ENCODE data around the gene POLR1H. TPM values are rescaled to one million over a fixed set of nuclear protein-coding genes. Genes with fewer than 3 reads are reported as not detected.
"Not testable (repeated sequence)": the region's sequence is repeated elsewhere in the genome, so short reads cannot be mapped to it uniquely, and the experiment has no call there.

POLR1H gene
- total RNA-seq, 1 donor from 2014 or later: 16.8 TPM

DNA sequence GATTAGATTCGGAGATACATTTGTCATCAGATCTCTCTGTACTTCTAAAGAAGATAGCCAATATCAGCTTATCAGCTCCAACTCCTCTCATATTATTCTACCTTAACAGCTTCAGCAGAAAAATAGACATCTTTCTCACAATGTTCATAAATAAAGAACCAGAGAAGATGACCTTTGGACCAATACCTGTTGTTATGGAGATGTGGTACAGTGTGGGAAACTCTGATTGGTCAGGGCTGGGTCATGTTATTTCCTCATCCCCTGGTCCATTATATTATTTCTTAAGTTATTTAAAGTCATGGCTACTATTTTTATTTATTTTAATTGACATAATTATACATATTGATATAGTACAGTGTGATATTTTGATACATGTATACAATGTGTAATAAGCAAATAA, 35.9 kb upstream of the POLR1H start:
- Mint-ChIP-seq H3K9me3 (ENCODE audit: unreplicated experiment) (no peaks in the 10 kb centered on the region), H3K4me1 (ENCODE audit: low read depth, unreplicated experiment) (no peaks in the 10 kb centered on the region), H3K4me3 (ENCODE audit: unreplicated experiment) (no peak overlapping the region), H3K36me3 (ENCODE audit: low read depth, unreplicated experiment) (peaks cover 2% of the 10 kb centered on the region), H3K27ac (ENCODE audit: unreplicated experiment) (no peak overlapping the region), H3K27me3 (ENCODE audit: low read depth, unreplicated experiment) (peaks cover 1% of the 10 kb centered on the region)
- H4K20me1 ChIP-seq (ENCODE audit: insufficient read depth, low read length): no peaks in the 10 kb centered on the region
- no peak overlapping the region for H2AFZ ChIP-seq (ENCODE audit: low read depth, low read length)
- no peaks in the 10 kb centered on the region for H3K9me3 ChIP-seq (ENCODE audit: insufficient read depth, low read depth, low read length)
- H3K4me1 ChIP-seq (ENCODE audit: insufficient read depth, low read length): no peaks in the 10 kb centered on the region
- H3K36me3 ChIP-seq (ENCODE audit: insufficient read depth, low read length): no peaks in the 10 kb centered on the region
- no peaks in the 10 kb centered on the region for H3K79me2 ChIP-seq (ENCODE audit: insufficient read depth, low read length)
- FAIRE-seq (no peak), DNase-seq (ENCODE audit: low read depth) (no peak)
- no peak overlapping the region for H3K9ac ChIP-seq (ENCODE audit: low read length)
- no peak overlapping the region for H3K4me2 ChIP-seq (ENCODE audit: low read length)
- H3K4me3 ChIP-seq (ENCODE audit: insufficient read depth, low read depth, low read length): no peak overlapping the region
- no peak for TF ChIP-seq EZH2 (IDR thresholded peaks at IDR 0.05; ENCODE audit: insufficient read depth, low read length)
- TF ChIP-seq, protein P1, sequence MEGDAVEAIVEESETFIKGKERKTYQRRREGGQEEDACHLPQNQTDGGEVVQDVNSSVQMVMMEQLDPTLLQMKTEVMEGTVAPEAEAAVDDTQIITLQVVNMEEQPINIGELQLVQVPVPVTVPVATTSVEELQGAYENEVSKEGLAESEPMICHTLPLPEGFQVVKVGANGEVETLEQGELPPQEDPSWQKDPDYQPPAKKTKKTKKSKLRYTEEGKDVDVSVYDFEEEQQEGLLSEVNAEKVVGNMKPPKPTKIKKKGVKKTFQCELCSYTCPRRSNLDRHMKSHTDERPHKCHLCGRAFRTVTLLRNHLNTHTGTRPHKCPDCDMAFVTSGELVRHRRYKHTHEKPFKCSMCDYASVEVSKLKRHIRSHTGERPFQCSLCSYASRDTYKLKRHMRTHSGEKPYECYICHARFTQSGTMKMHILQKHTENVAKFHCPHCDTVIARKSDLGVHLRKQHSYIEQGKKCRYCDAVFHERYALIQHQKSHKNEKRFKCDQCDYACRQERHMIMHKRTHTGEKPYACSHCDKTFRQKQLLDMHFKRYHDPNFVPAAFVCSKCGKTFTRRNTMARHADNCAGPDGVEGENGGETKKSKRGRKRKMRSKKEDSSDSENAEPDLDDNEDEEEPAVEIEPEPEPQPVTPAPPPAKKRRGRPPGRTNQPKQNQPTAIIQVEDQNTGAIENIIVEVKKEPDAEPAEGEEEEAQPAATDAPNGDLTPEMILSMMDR (IDR thresholded peaks at IDR 0.05; ENCODE audit: insufficient read depth, low read depth, low read length): no peak
- H3K27me3 ChIP-seq (ENCODE audit: insufficient read depth, low read length): no peaks in the 10 kb centered on the region
- no peak overlapping the region for H3K27ac ChIP-seq (ENCODE audit: low read depth, low read length)

DNA sequence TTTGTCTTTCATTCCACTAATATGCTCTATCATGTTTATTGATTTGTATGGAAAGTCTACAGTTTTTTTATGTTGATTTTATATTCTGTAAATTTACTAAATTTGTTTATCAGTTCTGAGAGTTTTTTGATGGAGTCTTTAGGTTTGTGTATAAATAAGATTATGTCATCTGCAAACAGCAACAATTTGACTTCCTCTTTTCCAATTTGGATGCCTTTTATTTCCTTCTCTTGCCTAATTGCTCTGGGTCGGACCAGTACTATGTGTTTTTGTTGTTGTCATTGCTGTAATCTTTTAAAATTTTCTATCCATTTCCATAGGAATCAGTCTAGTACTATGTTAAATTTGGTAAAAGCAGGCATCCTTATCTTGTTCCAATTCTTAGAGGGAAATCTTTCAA, 31.5 kb upstream of the POLR1H start:
- Histone ChIP-seq H3K9ac (ENCODE audit: low read length) (no peak overlapping the region), H3K79me2 (ENCODE audit: insufficient read depth, low read length) (no peaks in the 10 kb centered on the region), H3K4me3 (ENCODE audit: insufficient read depth, low read depth, low read length) (no peak overlapping the region), H3K27ac (ENCODE audit: low read depth, low read length) (no peak overlapping the region), H4K20me1 (ENCODE audit: insufficient read depth, low read length) (no peaks in the 10 kb centered on the region), H3K27me3 (ENCODE audit: insufficient read depth, low read length) (no peaks in the 10 kb centered on the region), H3K9me3 (ENCODE audit: insufficient read depth, low read depth, low read length) (no peaks in the 10 kb centered on the region), H3K36me3 (ENCODE audit: insufficient read depth, low read length) (no peaks in the 10 kb centered on the region), H3K4me2 (ENCODE audit: low read length) (no peak overlapping the region), H2AFZ (ENCODE audit: low read depth, low read length) (no peak overlapping the region), H3K4me1 (ENCODE audit: insufficient read depth, low read length) (no peaks in the 10 kb centered on the region)
- Mint-ChIP-seq H3K27ac (ENCODE audit: unreplicated experiment) (no peak overlapping the region), H3K4me3 (ENCODE audit: unreplicated experiment) (no peak overlapping the region), H3K27me3 (ENCODE audit: low read depth, unreplicated experiment) (peaks cover 1% of the 10 kb centered on the region), H3K9me3 (ENCODE audit: unreplicated experiment) (no peaks in the 10 kb centered on the region), H3K4me1 (ENCODE audit: low read depth, unreplicated experiment) (no peaks in the 10 kb centered on the region), H3K36me3 (ENCODE audit: low read depth, unreplicated experiment) (peaks cover 2% of the 10 kb centered on the region)
- DNase-seq (ENCODE audit: low read depth): no peak
- FAIRE-seq: no peak
- TF ChIP-seq, protein P1 (IDR thresholded peaks at IDR 0.05; ENCODE audit: insufficient read depth, low read depth, low read length): no peak
- no peak for TF ChIP-seq EZH2 (IDR thresholded peaks at IDR 0.05; ENCODE audit: insufficient read depth, low read length)

DNA sequence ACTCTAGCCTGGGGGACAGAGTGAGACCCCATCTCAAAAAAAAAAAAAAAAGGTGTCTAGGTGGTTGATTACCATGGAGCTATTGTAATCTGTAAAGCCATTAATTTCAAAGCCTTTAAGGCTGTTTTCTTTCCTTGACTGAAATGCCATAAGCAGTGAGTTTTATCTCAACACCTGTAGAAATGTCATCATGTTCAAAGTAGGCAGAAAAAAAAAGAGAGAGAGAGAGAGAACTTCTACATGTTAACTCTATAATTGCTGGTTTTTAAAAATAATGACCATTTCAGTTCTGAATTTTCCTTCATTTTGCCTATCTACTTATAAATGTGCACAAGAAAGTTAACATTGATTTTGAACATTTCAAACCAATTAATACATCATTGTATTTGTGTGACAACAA, 29.7 kb upstream of the POLR1H start:
- Histone ChIP-seq H3K4me2 (ENCODE audit: low read length) (no peak overlapping the region), H3K4me3 (ENCODE audit: insufficient read depth, low read depth, low read length) (no peak overlapping the region), H3K27ac (ENCODE audit: low read depth, low read length) (no peak overlapping the region), H3K36me3 (ENCODE audit: insufficient read depth, low read length) (no peaks in the 10 kb centered on the region), H3K9me3 (ENCODE audit: insufficient read depth, low read depth, low read length) (no peaks in the 10 kb centered on the region), H2AFZ (ENCODE audit: low read depth, low read length) (no peak overlapping the region), H3K27me3 (ENCODE audit: insufficient read depth, low read length) (no peaks in the 10 kb centered on the region), H3K4me1 (ENCODE audit: insufficient read depth, low read length) (no peaks in the 10 kb centered on the region), H3K9ac (ENCODE audit: low read length) (no peak overlapping the region), H3K79me2 (ENCODE audit: insufficient read depth, low read length) (no peaks in the 10 kb centered on the region), H4K20me1 (ENCODE audit: insufficient read depth, low read length) (no peaks in the 10 kb centered on the region)
- DNase-seq (ENCODE audit: low read depth) (no peak), FAIRE-seq (no peak)
- Mint-ChIP-seq H3K4me1 (ENCODE audit: low read depth, unreplicated experiment) (no peaks in the 10 kb centered on the region), H3K9me3 (ENCODE audit: unreplicated experiment) (no peaks in the 10 kb centered on the region), H3K36me3 (ENCODE audit: low read depth, unreplicated experiment) (no peaks in the 10 kb centered on the region), H3K27ac (ENCODE audit: unreplicated experiment) (no peak overlapping the region), H3K4me3 (ENCODE audit: unreplicated experiment) (no peak overlapping the region), H3K27me3 (ENCODE audit: low read depth, unreplicated experiment) (peaks cover 1% of the 10 kb centered on the region)
- TF ChIP-seq EZH2 (IDR thresholded peaks at IDR 0.05; ENCODE audit: insufficient read depth, low read length): no peak
- TF ChIP-seq, protein P1 (IDR thresholded peaks at IDR 0.05; ENCODE audit: insufficient read depth, low read depth, low read length): no peak

DNA sequence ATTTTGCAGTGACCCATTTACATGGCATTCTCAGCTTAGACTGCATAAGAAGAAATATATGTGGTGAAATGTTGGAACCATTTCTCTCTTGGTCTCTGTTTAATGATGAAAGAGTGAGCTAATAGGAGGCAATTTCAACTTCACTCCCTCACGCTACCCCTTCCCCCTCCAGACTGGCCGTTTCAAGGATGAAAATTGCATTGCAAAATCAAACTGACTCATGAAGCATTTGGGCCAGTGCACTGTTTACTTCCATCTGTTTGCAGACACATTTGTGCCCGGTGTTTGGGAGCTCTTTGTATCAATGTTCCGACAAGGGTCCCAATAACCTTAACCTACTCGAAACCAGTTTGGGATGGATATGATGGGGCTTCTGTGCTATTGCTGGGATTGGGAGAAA, 27.6 kb upstream of the POLR1H start:
- not testable (repeated sequence) for H3K79me2 ChIP-seq (ENCODE audit: insufficient read depth, low read length); H3K27ac ChIP-seq (ENCODE audit: low read depth, low read length); H3K27me3 Mint-ChIP-seq (ENCODE audit: low read depth, unreplicated experiment); H3K4me1 ChIP-seq (ENCODE audit: insufficient read depth, low read length); H3K27me3 ChIP-seq (ENCODE audit: insufficient read depth, low read length); H3K27ac Mint-ChIP-seq (ENCODE audit: unreplicated experiment); H3K4me2 ChIP-seq (ENCODE audit: low read length); H3K4me3 Mint-ChIP-seq (ENCODE audit: unreplicated experiment); H3K9ac ChIP-seq (ENCODE audit: low read length); H3K9me3 Mint-ChIP-seq (ENCODE audit: unreplicated experiment); H3K4me1 Mint-ChIP-seq (ENCODE audit: low read depth, unreplicated experiment); FAIRE-seq; H3K36me3 ChIP-seq (ENCODE audit: insufficient read depth, low read length); H2AFZ ChIP-seq (ENCODE audit: low read depth, low read length); H3K4me3 ChIP-seq (ENCODE audit: insufficient read depth, low read depth, low read length); DNase-seq (ENCODE audit: low read depth); H3K36me3 Mint-ChIP-seq (ENCODE audit: low read depth, unreplicated experiment); H3K9me3 ChIP-seq (ENCODE audit: insufficient read depth, low read depth, low read length); H4K20me1 ChIP-seq (ENCODE audit: insufficient read depth, low read length)

All from astrocyte (in vitro differentiated cells and primary cell).